HL-60/S4 treated with phorbol 12-myristate 13-acetate at 8.2 ng/mL for 4 days and 3 days (cell line): Measurements from ENCODE around the gene SWT1.
"Not testable (repeated sequence)": the region's sequence is repeated elsewhere in the genome, so short reads cannot be mapped to it uniquely, and the experiment has no call there.

ENCODE experiments used
- in situ Hi-C: fragments of 300-500 bp; cut with MboI; formaldehyde crosslinking; loops from 2 replicates; pipeline ENCODE4 v1.15.0; 2022; ENCODE audit warnings: low sequenced_read_pairs

The SWT1 gene

DNA sequence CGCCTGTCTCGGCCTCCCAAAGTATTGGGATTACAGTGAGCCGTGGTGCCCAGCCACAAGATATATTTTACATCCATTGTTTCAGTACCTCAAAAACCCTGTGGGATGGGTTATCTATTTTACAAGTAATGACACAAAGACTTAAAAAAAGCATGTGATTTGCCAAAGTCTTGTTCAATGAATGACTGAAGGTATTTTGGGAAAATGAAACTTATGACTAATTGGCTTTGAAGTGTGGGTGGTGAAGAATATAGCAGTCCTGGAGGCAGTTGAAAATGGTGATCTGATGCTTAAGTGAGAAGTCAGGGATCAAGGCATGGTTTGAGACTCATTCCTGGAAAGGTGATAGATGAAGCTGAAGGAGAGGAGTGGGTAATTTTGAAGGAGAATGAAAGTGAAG lies 3.0 kb downstream of the SWT1 start:
- in situ Hi-C loops: loop anchor here (25.0 kb wide), 2 partner anchors 173 to 348 kb away; no protein-coding TSS in a partner anchor

DNA sequence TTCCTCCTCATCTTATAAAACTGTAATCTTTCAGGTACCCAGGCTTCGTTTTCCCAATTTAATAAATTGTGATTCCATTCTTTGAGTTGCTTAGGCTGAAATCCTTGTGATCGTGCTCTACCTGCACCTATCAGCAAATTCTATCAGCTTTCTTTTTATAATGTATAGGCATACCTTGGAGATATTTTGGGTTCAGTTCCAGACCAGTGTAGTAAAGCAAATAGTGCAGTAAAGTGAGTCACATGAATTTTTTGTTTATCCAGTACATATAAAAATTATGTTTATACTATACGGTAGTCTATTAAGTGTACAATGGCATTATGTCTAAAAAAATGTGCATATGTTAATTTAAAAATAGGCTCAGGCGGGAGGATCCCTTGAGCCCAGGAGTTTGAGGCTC lies 5.5 kb downstream of the SWT1 start:
- in situ Hi-C loops: loop anchor here (25.0 kb wide), 2 partner anchors 175 to 350 kb away; no protein-coding TSS in a partner anchor

DNA sequence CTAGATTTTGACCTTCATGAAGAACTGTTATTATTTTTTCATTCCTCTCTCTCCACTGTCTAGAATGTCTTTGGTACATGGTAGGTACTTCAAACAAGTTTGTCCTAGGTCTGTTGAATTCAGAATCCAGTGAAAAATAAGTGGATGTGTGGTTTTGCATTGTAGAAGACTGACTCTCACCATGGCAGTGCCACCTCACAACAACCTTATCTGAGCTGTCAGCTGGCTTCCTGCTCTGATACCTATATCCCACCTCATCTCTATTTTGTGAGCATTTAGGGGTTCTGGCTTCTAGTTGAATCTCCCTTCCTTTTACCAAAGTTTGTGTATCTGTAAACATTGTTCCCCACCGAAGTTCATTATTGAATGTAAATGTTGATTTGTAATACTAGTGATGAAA lies 9.1 kb downstream of the SWT1 start:
- in situ Hi-C loops: loop anchor here (25.0 kb wide), 2 partner anchors 179 to 354 kb away; no protein-coding TSS in a partner anchor

DNA sequence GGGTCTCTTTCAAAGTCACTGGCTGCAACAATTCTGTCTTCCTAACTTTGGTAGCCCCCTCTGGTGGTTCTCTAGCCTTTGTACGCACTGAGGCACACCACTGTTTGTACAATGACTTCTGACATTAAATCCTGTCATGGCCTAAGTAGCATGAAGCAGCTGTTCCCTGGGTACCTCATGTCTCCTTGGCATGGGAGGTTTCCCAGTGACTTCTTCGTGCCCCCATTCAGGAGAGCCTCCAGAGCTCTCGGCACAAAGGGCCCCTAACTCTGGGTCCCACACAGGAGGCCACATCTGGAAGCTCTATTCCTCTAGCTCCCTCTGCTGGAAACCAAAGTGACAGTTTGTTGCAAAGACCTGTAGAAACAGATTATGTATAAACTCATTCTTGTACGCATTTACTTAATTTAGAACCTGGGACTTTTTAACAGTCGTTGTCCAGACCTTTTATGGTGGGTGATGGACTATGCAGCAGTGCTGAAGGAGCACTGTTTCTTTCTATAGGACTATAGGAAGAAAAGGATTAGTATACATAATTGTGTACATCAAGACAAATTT lies 13.4 kb downstream of the SWT1 start:
- in situ Hi-C loops: loop anchor here (25.0 kb wide), 2 partner anchors 183 to 358 kb away; no protein-coding TSS in a partner anchor

DNA sequence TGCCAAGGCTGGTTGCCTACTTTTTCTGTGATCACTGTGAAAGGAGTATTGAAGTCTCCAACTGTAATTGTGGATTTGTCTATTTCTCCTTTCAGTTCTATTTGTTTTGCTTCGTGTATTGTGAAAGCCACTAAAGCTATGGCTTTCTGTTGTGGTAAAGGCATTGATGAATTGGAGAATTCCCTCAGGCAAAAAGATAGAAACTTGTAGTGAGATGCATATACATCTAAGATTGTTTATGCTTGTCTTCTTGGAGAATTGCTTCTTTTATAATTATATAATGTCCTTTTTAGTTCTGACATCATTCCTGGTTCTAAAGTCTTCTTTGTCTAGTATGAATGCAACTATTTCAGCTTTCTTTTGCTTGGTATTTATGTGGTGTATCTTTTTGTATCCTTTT lies 36.8 kb downstream of the SWT1 start:
- in situ Hi-C loops: no loop called here

- in situ Hi-C loops: not testable (repeated sequence)
Measured at GRCh38 chr1:185198712-185199111, 41.7 kb downstream of the SWT1 start.

DNA sequence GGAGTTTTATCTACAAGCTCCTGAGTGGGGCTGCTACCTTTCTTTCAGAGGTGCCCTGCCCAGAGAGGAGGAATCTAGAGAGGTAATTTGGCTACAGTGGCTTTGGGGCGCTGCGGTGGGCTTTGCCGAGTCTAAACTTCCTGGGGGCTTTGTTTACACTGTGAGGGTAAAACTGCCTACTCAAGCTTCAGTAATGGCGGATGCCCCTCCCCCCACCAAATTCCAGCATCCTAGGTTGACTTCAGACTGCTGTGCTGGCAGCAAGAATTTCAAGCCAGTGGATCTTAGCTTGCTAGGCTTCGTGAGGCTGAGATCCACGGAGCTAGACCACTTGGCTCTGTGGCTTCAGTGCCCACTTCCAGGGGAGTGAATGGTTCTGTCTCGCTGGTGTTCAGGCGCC lies 43.9 kb downstream of the SWT1 start:
- in situ Hi-C loops: no loop called here

GRCh38 chr1:185207170-185207569 lies 50.2 kb downstream of the SWT1 start:
- in situ Hi-C loops: no loop called here

DNA sequence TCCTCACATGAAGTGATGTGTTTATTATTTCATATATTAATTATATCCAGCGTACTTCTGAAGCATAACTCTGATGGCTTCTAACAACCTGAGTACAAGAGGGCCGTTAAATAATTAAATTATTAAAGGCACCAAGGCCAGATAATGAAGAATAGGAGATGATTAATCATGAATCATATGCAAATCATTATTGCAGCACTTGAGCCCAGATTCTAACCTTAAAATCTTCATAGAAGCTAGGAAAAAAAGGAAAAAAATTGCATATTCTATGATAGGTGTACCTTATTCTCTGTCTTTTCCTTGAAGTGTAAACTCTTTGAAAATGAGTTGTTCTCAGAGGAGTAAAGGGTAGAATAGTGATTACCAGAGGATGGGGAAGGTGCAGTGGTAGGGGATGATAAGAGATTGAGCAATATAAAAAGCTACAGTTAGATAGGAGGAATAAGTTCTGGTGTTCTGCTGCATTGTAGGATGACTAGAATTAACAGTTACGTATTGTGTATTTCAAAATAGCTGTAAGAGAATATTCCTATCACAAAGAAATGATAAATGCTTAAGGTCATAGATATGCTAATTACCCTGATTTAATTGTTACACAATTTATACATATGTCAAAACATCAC lies 51.1 kb downstream of the SWT1 start:
- in situ Hi-C loops: no loop called here

- in situ Hi-C loops: no loop called here
Measured at GRCh38 chr1:185208626-185209180, 51.7 kb downstream of the SWT1 start.

DNA sequence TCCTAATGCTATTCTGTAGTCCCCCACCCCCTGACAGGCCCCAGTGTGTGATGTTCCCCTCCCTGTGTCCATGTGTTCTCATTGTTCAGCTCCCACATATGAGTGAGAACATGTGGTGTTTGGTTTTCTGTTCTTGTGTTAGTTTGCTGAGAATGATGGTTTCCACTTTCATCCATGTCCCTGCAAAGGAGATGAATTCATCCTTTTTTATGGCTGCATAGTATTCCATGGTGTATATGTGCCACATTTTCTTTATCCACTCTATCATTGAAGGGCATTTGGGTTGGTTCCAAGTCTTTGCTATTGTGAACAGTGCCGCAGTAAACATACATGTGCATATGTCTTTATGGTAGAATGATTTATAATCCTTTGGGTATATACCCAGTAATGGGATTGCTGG lies 52.4 kb downstream of the SWT1 start:
- in situ Hi-C loops: not testable (repeated sequence)

- in situ Hi-C loops: no loop called here
Measured at GRCh38 chr1:185213091-185213490, 56.1 kb downstream of the SWT1 start.

DNA sequence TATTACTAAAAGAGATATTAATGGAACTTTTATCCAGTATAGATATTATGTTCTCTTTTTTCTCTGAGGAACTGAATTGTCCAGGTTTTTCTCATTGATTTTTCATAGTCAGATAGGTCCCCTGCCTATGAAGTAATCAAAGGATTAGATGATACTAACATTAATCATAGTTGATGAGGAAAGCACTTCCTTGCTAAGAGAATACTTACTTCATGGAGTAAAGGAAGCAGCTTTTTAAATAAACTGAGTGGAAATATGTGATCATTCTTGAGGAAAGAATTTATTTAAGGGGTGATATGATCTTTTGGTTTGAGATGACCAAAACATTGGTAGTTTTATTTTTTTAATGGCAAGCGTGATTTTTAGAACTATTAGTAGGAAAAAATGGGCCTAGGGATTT lies 58.9 kb downstream of the SWT1 start:
- in situ Hi-C loops: no loop called here

DNA sequence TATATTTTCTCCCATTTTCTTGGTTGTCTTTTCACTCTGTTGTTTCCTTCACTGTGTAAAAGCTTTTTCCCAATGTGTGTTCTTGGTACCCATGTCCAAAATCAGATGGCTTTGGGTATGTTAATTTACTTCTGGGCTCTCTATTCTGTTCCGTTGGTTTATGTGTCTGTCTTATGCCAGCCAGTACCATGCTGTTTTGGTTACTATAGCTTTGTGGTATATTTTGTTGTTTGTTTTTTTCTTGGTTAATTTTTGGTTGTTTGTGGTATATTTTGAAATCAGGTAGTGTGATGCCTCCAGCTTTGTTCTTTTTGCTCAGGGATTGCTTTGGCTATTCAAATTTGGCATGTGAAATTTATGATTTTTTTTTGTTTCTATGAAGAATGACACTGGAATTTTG lies 67.2 kb downstream of the SWT1 start:
- in situ Hi-C loops: no loop called here

DNA sequence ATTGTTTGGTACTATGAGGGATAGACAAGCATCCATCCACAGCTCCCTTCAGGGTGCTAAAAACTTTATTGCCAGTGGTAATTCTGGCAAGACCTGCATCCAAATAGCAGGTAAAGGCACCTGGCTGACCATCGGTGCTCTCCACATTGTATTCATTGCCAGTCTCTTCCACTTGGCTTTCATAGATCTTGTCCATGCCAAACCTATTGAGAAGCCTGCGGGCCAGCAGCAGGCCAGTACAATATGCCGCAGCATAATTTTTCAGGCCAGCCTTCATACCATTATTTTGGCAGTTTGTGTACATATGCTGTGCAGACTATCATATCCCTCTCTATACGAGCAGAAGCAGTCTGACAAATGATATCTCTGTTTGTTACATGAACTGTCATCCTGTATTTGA lies 70.2 kb downstream of the SWT1 start:
- in situ Hi-C loops: no loop called here

- in situ Hi-C loops: no loop called here
Measured at GRCh38 chr1:185228979-185229378, 72.0 kb downstream of the SWT1 start.

- in situ Hi-C loops: no loop called here
Measured at GRCh38 chr1:185229981-185230380, 73.0 kb downstream of the SWT1 start.

DNA sequence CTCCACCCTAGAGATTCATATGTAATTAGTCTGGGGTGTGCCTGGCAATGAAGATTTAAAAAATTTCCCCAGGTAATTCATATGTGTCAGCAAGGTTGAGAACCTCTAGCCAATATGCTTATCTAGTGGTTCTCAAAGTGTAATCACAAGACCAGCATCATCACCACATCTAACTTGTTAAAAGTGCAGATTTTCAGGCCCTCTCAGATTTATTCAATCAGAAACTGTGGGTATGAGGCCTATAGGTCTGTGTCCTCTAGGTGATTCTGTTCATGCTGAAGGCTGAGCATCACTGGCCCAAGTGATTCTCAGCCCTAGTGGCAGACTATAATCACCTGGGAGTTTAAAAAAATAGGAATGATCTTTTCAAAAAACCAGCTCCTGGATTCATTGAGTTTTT lies 75.9 kb downstream of the SWT1 start:
- in situ Hi-C loops: no loop called here

DNA sequence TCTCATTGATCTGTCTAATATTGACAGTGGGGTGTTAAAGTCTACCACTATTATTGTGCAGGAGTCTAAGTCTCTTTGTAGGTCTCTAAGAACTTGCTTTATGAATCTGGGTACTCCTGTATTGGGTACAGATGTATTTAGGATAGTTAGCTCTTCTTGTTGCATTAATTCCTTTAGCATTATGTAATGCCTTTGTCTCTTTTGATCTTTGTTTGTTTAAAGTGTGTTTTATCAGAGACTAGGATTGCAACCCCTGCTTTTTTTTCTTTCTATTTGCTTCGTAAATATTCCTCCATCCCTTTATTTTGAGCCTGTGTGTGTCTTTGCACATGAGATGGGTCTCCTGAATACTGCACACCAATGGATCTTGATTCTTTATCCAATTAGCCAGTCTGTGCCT lies 77.2 kb downstream of the SWT1 start:
- in situ Hi-C loops: not testable (repeated sequence)

GRCh38 chr1:185237176-185237575 lies 80.2 kb downstream of the SWT1 start:
- in situ Hi-C loops: not testable (repeated sequence)

GRCh38 chr1:185237661-185238060 lies 80.7 kb downstream of the SWT1 start:
- in situ Hi-C loops: no loop called here

DNA sequence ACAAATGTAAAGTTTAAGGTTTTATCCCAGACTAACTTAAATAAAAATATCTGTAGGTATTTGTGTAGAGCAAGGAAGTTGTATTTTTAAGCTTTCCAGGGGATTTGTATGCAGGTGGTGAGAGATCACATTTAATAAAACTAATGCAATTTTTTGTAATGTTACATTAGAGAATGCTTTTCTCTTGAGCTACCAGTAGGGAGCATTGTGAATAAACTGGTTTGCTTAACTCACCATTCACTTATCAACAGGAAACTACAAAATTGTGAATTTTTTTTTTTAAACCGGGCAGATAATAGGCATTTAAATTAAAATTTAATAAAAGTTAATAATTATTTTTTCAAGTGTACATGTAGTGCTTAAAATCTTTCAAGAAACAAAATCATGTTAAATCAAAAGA lies 81.5 kb downstream of the SWT1 start:
- in situ Hi-C loops: no loop called here

GRCh38 chr1:185239861-185240260 lies 82.9 kb downstream of the SWT1 start:
- in situ Hi-C loops: no loop called here
